GM12872 (cell line): ENCODE data around the gene HAAO.

Experiments used
- CTCF ChIP-seq: IDR thresholded peaks from 3 replicates; pipeline ENCODE4 v1.5.1; 2011; ENCODE audit warnings: low read depth, mild to moderate bottlenecking, low read length, moderate library complexity; ENCODE audit not compliant: insufficient read depth

HAAO gene

GRCh38 chr2:42781181-42781580 lies 11.2 kb downstream of the HAAO start:
- TF ChIP-seq CTCF = no peak

GRCh38 chr2:42777883-42778805 lies 14.2 kb downstream of the HAAO start:
- no peak for TF ChIP-seq CTCF

GRCh38 chr2:42775810-42776209 lies 16.6 kb downstream of the HAAO start:
- no peak for TF ChIP-seq CTCF

- TF ChIP-seq CTCF = no peak
Measured at GRCh38 chr2:42775186-42775585, 17.2 kb downstream of the HAAO start.

- no peak for TF ChIP-seq CTCF
Measured at GRCh38 chr2:42771546-42772153, 20.7 kb downstream of the HAAO start.

- TF ChIP-seq CTCF = peak; percentile 70
Measured at GRCh38 chr2:42770288-42771131, 21.9 kb downstream of the HAAO start.

GRCh38 chr2:42769583-42770287 lies 22.6 kb downstream of the HAAO start:
- no peak for TF ChIP-seq CTCF
